Stimulated activated naive CD4-positive, alpha-beta T cell (primary cell): ENCODE results near the gene ZNF747.

Experiments used
- DNase-seq, 6 experiments: peaks; one replicate each; lab custom pipeline; 2025; lab: John Stamatoyannopoulos, UW

The ZNF747 gene

DNA sequence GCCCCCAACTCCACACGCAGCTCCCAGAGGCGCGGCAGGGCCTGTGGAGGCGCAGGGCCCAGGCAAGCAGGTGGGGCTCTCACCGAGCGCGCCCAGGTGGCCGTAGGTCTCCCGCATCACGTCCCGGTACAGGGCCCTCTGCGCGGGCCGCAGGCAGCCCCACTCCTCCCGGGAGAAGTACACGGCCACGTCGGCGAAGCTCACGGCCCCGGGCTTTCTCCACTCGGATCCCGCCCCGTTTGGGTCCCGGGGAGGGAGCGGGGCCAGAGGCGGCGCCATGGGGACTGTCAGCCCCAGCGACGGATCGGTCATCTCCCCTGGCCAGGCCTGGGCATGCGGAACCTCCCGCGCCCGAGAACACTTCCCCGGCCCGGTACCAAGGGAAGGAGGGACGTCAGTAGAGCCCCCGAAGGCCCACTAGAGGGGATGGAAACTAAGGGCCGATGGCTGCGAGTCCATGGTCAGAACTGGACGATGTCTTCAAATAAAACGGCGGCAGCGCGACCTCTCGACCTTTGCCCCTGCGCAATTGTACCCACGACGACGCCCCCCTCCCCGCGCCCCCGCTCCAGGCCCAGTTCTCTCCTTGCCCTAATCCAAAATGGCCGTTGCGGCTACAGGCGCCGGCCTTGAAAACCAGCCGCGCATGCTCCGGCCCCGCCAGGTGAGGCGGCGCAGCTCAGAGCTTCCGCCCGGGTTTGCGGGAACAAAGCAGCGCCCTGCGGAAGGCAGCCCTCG, at the start of gene ZNF747:
Gene ZNF747, minus strand, starts transcription at position 491 of the 738 bp plus-strand sequence. Its CDS starts 179 bp downstream, at position 312.
- peak; percentile 80 to 91 (median 88) for DNase-seq

GRCh38 chr16:30582611-30583340, 48.1 kb upstream of the ZNF747 start:
- no peak for DNase-seq

GRCh38 chr16:30581457-30581856, 46.8 kb upstream of the ZNF747 start:
- no peak for DNase-seq

DNA sequence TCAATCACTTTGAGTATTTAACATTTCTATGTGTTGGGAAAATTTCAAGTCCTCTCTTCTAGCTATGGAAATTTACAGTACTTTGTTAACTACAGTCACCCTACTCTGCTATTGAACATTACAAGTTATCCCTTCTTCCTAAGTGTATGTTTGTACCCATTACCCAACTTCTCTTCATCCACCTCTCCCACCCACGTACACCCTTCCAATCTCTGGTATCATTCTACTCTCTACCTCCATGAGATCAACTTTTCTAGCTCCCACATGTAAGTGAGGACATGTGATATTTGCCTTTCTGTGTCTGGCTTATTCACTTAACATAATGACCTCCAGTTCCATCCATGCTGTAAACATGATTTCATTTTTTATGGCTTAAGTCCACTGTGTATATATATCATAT, 40.0 kb upstream of the ZNF747 start:
- no peak for DNase-seq

DNA sequence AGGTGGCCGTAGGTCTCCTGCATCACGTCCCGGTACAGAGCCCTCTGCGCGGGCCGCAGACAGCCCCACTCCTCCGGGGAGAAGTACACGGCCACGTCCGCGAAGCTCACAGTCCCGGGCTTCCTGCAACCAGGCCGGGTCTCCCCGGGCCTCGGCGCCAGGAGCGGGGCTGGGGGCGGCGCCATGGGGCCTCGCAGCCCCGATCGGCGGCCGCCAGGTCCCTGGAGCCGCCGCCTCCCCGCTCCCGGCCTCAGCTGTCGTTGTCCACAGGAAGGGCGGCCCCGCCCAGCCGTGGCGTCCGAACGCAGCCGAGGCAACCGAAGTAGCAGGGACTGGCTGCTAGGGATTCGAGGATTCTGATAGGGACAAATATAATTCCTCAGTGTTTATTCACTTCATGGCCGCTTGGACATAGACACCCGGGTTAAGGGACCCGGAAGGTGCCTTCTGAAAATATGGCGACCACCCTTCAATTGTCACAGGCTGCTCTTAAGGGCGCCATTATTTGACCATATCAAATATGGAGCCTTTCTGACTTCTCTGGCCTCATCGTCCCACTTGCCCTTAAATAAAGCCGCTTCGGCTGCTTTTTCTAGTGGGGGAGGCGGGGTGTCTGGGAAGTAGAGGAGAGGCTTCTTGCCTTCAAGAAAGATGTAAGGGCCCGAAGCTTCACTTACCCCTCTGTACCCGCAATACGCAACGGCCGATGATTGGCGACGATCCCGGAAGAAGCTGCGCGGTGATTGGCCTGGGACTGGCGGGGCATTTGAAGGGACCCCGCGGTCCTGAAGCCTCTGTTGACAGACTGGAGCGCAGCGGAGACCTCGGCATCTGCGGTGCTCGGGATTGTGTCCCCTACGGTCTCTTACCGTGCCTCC, 37.0 kb upstream of the ZNF747 start, which contains the start of gene ZNF688:
Gene ZNF688, minus strand, starts transcription at position 270 of the 878 bp plus-strand sequence. Its CDS starts 85 bp downstream, at position 185.
- peak; percentile 87 to 98 (median 95) for DNase-seq

DNA sequence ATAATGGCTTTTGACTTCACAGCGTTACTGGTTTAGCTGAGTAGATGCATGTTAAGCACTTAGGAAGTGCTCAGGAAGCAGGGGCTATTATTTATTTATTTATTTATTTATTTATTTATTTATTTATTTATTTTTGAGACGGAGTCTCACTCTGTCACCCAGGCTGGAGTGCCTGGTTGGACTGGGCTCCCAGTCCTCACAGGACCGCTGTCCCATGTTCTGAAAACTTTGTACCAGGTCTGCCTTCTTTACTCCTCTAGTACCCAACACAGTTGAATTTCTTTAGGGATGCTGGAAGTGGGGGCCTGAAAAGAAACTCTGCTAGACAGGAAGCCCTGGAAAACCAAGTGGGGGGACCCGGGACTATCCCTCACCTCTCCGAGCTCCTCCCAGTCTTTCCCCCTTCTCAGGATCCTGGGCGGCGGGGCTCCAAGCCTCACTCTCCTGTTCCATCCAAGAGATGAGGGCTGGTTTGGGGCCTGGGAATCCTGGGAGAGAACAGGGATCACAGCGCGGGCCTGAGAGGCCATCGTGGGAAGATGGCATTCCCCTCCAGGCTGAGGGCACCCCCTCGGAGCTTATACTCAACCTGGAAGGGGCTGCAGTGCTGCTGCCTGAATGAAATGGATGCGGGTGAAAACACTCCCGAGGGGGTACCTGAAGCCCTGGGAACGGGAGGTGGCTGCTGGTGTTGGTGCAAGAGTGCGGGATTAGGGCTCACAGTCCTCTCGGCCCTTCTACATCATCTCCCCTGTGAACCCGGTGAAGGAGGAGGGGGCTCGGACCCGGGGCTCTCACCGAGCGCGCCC, 36.2 kb upstream of the ZNF747 start:
- DNase-seq, result peak in 1 of 6 experiments; percentile 18

DNA sequence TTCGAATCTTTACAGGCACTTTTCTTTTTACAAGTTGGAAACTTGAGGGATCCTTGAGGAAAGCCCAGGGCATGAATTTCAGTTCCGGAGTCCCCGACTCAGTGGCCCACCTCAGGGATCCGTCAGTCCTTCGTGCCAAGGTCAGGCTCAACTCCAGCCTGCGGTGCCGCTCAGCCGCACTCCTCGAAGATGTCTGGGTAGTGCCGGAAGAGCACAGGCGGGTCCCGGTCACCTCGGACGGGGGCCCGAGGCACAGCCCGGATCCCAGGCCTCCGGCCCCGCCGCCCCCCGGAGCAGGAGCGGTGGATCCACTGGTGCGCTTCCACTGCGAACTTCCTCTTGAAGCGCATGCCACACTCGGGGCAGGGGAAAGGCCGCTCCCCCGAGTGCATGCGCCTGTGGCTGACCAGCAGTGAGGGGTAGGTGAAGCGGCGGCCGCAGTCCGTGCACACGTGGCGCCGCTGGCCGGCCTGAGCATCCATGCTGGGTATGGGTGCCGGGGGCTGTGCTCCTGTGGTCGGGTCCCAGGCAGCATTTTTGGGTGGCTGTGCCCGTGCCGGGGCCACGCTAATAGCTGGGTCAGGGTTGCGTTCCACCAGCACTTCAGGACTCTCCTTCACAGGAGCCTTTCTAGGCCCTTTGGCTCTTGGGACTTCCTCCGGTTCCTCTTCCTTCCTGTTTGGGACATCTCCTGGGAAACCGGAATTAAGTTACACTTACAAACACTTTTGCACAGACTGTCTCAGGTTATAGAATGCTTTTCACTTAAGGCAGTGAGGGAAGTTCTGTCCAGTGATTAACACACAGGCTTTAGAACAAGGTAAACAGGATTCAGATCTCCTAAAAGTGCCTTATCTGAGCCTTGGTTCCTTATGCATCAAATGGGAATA, 35.3 kb upstream of the ZNF747 start:
- no peak for DNase-seq

GRCh38 chr16:30569281-30569680, 34.6 kb upstream of the ZNF747 start:
- DNase-seq, result no peak

- DNase-seq, result peak; percentile 16 to 80 (median 57)
Observed at GRCh38 chr16:30567991-30568638, 33.5 kb upstream of the ZNF747 start.

DNA sequence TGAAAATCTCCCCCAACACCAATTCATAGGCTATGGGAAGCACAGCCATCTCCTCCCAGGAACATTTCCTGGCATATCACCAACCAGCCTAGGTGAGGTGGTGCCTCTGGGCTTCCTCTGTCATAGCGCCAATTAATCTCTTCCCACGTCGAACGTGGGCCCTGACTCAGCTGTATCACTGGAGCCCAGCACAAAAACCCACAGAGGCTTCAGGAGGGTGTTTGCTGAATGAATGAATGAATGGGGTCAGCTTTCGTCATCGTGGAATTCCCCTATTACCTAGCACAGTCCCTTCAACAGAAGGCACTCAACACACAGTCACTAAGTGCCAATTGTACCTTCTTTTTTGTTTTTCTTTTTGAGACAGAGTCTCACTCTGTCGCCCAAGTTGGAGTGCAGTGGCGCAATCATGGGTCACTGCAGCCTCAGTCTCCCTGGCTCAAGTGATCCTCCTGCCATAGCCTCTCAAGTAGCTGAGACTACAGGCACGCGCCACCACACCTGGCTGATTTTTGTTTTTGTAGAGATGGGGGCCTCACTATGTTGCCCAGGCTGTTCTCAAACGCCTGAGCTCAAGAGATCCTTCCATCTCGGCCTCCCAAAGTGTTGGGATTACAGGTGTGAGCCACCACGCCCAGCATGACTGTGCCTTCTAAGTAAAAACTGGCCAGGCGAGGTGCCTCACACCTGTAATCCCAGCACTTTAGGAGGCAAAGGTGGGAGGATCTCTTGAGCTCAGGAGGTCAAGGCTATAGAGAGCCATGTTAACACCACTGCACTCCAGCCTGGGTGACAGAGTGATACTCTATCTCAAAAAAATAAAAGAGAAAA, 32.7 kb upstream of the ZNF747 start:
- DNase-seq, result peak in 3 of 6 experiments; percentile 17 to 25 (median 19)

- no peak for DNase-seq
Observed at GRCh38 chr16:30566531-30566930, 31.9 kb upstream of the ZNF747 start.

- no peak for DNase-seq
Observed at GRCh38 chr16:30565984-30566383, 31.3 kb upstream of the ZNF747 start.

GRCh38 chr16:30565526-30565925, 30.9 kb upstream of the ZNF747 start:
- no peak for DNase-seq

GRCh38 chr16:30562021-30562420, 27.4 kb upstream of the ZNF747 start:
- no peak for DNase-seq

DNA sequence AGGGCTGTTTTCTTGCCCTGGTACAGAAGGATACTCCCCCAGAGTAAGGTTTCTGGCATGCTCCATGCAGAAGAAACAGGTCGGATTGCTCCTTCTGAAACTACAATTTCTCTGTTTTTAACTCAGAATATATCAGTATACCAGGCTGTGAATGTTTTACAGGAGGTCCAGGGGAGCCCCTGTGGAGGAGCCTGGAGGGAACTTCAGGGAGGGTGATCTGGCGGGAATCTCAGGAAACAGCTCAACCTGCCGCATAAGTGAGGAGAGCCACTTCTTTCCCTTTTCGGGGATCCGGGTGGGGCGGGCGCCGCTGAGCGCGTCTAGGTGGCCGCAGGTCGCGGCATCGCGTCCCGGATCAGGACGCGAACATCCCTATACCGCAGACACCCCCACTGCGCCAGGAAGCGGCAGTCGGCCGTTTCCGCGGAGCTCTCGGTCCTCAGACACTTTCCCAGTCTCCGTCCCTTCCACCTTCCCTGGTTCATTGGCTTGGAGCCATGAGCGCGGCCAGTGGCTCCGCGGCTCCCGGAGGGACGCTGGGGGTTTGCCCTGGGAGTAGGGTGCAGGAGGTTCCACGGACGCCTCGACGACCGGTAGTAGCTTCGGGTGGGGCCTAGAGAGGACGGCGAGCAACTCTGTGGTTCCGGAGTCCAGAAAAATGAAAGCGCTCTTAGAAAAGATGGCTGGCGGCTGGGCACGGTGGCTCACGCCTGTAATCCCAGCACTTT, 26.6 kb upstream of the ZNF747 start:
- DNase-seq, result peak in 1 of 6 experiments; percentile 26

DNA sequence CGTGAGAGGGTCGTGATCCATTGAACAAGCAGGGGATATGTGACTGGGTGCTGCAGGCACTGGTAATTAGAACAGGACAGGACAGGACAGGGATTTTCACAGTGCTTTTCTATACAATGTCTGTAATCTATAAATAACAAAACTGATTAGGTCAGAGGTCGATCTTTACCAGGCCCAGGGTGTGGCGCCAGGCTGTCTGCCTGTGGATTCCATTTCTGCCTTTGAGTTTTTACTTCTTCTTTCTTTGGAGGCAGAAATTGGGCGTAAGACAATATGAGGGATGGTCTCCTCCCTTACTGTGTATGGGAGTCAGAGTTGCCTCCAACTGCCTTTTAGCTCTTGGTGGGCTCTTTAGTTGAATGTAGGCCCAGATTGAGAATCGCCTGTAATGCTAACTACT, 25.0 kb upstream of the ZNF747 start:
- DNase-seq, result no peak

DNA sequence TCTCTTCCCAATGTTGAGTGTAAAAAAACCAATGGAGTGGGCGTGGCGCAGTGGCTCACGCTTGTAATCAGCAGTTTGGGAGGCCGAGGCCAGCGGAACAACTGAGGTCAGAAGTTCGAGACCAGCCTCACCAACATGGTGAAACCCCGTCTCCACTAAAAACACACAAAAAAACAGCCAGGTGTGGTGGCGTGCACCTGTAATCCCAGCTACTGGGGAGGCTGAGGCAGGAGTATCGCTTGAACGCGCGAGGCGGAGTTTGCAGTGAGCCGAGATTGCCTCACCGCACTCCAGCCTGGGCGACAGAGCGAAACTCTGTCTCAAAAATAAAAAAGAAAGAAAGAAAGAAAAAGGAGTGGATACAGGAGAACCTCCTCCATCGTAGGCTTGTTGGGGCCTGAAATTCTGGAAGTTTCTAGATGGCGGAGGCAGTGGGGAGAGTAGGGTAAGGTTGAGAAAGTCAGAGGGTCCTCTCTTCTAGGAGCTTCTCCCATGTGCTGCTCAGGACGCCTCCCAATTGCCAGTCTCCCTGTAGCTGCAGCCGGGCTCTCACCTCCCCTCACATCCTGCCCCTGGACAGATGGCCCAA, 24.2 kb upstream of the ZNF747 start:
- DNase-seq, result no peak
